NCI-H1105 (cell line): ENCODE results near the gene SCAPER.
"Not testable (repeated sequence)": the region's sequence is repeated elsewhere in the genome, so short reads cannot be mapped to it uniquely, and the experiment has no call there.

Source experiments
- DNase-seq: peaks from one replicate; lab custom pipeline; 2025; lab: John Stamatoyannopoulos, UW

Gene SCAPER

GRCh38 chr15:76904461-76905012 is 603 bp downstream of the SCAPER start:
- DNase-seq, result peak; percentile 7

- no peak for DNase-seq
These were observed 1.9 kb downstream of the SCAPER start for GRCh38 chr15:76903251-76903681.

DNA sequence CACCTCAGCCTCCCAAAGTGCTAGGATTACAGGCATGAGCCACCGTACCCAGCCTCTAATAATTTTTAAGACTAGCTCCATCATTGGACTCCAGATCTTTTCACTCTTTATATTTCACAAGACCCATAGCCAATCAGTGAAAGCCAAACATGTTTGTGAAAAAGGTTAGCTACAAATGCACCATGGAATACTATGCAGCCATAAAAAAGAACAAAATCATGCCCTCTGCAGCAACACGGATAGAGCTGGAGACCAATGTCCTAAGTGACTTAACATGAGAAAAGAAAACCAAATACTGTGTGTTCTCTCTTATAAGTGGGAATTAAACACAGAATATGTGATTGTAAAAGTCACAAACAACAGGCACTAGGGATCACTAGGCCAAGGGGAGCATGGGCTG is 3.2 kb downstream of the SCAPER start:
- DNase-seq, result no peak

DNA sequence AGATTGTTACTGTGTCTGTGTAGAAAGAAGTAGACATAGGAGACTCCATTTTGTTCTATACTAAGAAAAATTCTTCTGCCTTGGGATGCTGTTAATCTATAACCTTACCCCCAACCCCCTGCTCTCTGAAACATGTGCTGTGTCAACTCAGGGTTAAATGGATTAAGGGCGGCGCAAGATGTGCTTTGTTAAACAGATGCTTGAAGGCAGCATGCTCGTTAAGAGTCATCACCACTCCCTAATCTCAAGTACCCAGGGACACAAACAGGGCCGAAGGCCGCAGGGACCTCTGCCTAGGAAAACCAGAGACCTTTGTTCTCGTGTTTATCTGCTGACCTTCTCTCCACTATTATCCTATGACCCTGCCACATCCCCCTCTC is 5.2 kb downstream of the SCAPER start:
- DNase-seq, result not testable (repeated sequence)

DNA sequence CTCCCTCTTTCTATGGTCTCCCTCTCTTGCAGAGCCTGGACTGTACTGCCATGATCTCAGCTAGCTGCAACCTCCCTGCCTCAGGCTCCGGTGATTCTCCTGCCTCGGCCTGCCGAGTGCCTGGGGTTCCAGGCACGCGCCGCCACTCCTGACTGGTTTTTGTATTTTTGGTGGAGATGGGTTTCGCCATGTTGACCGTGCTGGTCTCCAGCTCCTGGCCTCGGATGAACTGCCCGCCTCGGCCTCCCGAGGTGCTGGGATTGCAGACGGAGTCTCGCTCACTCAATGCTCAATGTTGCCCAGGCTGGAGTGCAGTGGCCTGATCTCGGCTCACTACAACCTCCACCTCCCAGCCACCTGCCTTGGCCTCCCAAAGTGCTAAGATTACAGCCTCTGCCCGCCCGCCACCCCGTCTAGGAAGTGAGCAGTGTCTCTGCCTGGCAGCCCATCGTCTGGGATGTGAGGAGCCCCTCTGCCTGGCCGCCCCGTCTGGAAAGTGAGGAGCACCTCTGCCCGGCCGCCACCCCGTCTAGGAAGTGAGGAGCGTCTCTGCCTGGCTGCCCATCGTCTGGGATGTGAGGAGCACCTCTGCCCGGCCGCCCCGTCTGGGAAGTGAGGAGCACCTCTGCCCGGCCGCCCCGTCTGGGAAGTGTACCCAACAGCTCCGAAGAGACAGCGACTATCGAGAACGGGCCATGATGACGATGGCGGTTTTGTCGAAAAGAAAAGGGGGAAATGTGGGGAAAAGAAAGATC is 5.8 kb downstream of the SCAPER start:
- not testable (repeated sequence) for DNase-seq

GRCh38 chr15:76898102-76898501 is 7.0 kb downstream of the SCAPER start:
- no peak for DNase-seq

DNA sequence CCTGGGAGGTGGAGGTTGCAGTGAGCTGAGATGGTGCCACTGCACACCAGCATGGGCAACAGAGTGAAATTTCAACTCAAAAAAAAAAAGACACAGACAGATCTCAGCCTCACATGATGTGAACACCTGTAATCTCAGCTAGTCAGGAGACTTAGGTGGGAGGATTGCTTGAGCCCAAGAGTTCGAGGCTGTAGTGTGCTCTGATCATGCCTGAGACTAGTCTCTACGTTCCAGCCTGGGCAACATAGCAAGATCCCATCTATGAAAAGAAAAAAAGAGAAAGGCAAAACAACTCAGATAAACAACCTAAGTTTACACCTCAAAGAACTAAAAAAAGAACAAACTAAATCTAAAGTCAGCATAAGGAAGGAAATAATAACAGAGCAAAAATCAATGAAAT is 11.0 kb downstream of the SCAPER start:
- DNase-seq, result no peak

GRCh38 chr15:76892836-76893235 is 12.3 kb downstream of the SCAPER start:
- DNase-seq, result not testable (repeated sequence)

DNA sequence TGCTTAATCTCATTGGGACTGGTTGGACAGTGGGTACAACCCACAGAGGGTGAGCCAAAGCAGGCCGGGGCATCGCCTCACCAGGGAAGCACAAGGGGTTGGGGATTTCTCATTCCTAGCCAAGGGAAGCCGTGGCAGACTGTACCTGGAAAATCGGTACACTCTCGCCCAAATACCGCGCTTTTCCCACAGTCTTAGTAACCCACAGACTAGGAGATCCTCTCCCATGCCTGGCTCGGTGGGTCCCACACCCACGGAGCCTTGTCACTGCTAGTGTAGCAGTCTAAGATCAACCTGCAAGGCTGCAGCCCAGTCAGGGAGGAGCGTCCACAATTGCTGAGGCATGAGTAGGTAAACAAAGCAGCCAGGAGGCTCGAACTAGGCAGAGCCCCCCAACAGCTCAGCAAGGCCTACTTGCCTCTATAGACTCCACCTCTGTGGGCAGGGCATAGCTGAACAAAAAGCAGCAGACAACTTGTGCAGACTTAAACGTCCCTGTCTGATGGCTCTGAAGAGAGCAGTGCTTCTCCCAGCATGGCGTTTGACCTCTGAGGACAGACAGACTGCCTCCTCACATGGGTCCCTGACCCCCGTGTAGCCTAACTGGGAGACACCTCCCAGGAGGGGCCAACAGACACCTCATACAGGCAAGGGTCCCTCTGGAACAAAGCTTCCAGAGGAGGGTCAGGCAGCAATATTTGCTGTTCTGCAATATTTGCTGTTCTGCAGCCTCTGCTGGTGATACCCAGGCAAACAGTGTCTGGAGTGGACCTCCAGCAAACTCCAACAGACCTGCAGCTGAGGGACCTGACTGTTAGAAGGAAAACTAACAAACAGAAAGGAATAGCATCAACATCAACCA is 17.6 kb downstream of the SCAPER start:
- DNase-seq, result not testable (repeated sequence)

DNA sequence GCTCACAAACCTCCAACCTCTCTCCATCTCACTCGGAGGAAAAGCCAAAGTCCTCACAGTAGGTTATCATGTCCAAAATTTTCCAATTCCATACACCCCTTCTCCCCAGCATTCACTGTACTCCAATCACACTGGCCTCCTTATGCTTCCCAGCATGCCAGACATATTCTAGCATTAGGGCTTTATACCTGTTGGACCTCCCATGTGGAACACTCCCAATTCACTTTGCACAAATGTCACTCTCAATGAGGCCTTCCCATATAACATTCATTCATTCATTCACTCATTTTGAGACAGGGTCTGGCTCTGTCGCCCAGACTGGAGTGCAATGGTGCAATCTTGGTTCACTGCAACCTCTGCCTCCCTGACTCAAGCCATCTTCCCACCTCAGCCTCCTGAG is 19.9 kb downstream of the SCAPER start:
- no peak for DNase-seq

DNA sequence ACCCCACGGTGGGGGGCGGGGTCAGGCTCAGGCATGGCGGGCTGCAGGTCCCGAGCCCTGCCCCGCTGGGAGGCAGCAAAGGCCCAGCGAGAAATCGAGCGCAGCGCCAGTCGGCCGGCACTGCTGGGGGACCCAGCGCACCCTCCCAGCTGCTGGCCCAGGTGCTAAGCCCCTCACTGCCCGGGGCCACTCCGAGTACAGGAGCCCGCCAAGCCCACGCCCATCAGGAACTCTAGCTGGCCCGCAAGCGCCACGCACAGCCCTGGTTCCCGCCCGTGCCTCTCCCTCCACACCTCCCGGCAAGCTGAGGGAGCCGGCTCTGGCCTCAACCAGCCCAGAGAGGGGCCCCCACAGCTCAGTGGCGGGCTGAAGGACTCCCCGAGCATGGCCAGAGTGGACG is 29.2 kb downstream of the SCAPER start:
- DNase-seq, result no peak

- DNase-seq, result not testable (repeated sequence)
These were observed 32.1 kb downstream of the SCAPER start for GRCh38 chr15:76873066-76873465.

DNA sequence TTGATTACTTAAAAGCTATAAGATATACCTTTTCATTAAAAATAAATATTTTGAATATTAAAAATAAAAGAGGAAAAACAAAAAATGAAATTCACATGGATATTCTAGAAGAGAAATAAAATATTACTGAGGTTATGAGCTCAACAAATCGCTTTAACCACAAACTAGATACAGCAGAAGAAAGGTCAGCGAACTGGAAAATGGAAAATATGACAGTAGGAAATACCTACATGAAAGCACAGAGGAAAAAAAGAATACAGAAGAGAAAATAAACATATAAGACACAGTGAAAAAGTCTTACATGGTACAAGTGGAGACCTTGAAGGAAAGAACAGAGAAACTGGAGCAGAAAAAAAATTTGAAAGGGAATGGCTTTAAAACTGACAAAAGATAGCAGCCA is 33.2 kb downstream of the SCAPER start:
- no peak for DNase-seq

GRCh38 chr15:76868740-76869139 is 36.4 kb downstream of the SCAPER start:
- DNase-seq, result no peak

- no peak for DNase-seq
These were observed 38.3 kb downstream of the SCAPER start for GRCh38 chr15:76866716-76867321.

- no peak for DNase-seq
These were observed 39.1 kb downstream of the SCAPER start for GRCh38 chr15:76866008-76866407.

GRCh38 chr15:76865548-76865991 is 39.6 kb downstream of the SCAPER start:
- no peak for DNase-seq

DNA sequence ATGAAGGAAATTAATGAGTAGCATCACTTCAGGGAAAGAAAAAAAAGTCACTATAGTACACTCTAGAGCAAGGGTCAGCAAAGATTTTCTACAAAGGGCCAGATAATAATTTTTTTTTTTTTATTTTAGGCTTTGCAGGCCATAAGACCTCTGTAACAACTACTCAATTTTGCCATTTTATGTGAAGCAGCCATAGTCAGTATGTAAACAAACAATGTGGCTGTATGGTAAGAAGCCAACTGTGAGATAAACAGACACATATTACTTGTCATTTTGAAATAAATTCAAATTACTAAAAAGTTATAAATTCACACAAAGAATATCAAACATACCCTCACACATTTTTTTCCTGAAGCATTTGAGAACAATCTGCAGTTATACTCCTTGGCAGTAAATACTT is 40.6 kb downstream of the SCAPER start:
- DNase-seq, result no peak

DNA sequence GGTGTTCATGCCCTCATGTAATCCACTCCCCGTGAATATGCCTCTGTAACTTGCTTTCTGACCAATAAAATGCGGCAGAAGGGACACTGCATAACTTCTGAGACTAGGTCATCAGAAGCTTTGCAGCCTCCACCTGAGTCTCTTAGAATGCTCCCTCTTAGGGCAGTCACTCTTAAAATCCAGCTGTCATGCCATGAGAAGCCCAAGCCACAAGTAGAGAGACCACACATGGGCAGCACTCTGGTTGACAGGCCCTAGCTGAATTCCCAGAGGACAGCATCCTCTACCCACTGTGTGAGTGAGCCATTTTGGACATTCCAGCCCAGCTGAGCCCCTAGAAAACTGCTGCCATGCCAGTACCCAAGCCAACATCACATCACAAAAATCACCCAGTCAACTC is 41.4 kb downstream of the SCAPER start:
- DNase-seq, result no peak

DNA sequence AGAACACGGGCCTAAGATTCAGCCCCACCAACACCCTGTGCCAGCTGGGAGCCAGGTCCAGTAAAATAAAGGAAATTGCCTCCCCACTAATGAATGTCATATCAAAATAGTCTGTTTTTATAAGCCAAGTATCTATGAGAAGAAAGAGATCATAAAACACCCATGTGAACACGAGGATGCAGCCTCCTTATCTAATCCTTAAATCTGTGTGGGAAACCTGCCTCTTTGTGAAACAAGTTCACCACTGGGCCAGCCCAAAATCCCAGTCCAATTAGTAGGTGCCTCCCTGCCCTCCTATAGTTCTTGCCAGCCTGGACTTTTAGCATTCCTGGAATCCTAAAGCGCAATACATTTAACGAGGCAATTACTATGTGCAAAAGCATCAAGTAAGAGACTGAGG is 42.0 kb downstream of the SCAPER start:
- DNase-seq, result no peak

- DNase-seq, result no peak
These were observed 43.2 kb downstream of the SCAPER start for GRCh38 chr15:76861815-76862397.

GRCh38 chr15:76860201-76860600 is 44.9 kb downstream of the SCAPER start:
- no peak for DNase-seq
